GM19468 (cell line): ENCODE measurements around the gene NES.
"Not testable (repeated sequence)": the region's sequence is repeated elsewhere in the genome, so short reads cannot be mapped to it uniquely, and the experiment has no call there.

Source experiments
- ATAC-seq: cut with Tn5 transposase; IDR thresholded peaks from one replicate; pipeline ENCODE4 v1.9.1; 2021; ENCODE audit warnings: mild to moderate bottlenecking, moderate library complexity, moderate number of reproducible peaks; ENCODE audit not compliant: unreplicated experiment; ENCODE audit errors: extremely low read depth

The NES gene

GRCh38 chr1:156648951-156649350 is 28.3 kb downstream of the NES start:
- no peak for ATAC-seq

GRCh38 chr1:156648496-156648895 is 28.7 kb downstream of the NES start:
- no peak for ATAC-seq

GRCh38 chr1:156647351-156647750 is 29.9 kb downstream of the NES start:
- no peak for ATAC-seq

DNA sequence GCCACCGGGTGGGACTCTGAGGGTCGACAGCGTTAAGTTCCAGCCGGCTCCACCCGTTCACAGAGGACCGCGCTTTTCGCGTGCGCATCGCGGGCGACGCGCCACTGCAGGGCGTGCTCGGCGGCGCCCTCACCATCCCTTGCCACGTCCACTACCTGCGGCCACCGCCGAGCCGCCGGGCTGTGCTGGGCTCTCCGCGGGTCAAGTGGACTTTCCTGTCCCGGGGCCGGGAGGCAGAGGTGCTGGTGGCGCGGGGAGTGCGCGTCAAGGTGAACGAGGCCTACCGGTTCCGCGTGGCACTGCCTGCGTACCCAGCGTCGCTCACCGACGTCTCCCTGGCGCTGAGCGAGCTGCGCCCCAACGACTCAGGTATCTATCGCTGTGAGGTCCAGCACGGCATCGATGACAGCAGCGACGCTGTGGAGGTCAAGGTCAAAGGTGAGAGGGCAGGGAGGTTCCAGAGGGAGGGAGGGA is 30.4 kb downstream of the NES start:
- ATAC-seq, result no peak

DNA sequence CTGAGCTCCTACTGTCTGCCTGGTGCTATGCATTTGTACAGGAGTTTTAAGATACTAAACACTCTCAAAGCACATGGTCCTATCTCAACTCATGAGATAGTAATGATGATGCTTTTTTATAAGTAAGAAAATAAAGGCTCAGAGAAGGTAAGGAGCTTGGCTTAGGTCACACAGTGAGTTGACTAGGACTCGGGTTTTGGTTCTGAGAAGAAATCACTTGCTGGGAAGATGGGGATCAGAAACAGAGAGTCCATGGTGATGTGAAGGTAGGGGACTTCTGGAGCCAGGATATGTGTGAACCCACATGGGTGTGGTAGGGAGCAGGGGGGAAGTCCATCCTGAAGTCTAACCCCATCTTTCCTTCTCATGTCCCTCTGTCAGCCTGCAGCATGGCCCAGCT is 31.5 kb downstream of the NES start:
- no peak for ATAC-seq

- ATAC-seq, result no peak
These were observed 32.2 kb downstream of the NES start for GRCh38 chr1:156645056-156645455.

- no peak for ATAC-seq
These were observed 32.6 kb downstream of the NES start for GRCh38 chr1:156644640-156645039.

- no peak for ATAC-seq
These were observed 33.1 kb downstream of the NES start for GRCh38 chr1:156644146-156644545.

- no peak for ATAC-seq
These were observed 33.5 kb downstream of the NES start for GRCh38 chr1:156643778-156644092.

- ATAC-seq, result no peak
These were observed 34.0 kb downstream of the NES start for GRCh38 chr1:156643049-156643777.

- no peak for ATAC-seq
These were observed 34.8 kb downstream of the NES start for GRCh38 chr1:156642265-156643048.

DNA sequence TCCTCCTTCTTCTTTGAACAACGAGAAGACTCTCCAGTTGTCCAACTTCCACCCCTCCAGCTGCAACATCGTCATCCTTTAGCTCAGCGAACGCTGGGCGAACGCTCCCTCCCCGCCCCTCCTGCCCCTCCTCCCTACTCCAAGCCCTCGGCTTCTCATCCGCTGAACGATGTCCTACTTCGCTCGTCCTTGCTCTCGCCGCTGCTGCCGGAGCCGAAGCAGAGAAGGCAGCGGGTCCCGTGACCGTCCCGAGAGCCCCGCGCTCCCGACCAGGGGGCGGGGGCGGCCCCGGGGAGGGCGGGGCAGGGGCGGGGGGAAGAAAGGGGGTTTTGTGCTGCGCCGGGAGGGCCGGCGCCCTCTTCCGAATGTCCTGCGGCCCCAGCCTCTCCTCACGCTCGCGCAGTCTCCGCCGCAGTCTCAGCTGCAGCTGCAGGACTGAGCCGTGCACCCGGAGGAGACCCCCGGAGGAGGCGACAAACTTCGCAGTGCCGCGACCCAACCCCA is 35.4 kb downstream of the NES start, which contains the start of gene BCAN:
Gene BCAN (plus strand): TSS at position 357 of the 504 bp plus-strand sequence. CDS start 3,938 bp downstream, outside the sequence.
- no peak for ATAC-seq

DNA sequence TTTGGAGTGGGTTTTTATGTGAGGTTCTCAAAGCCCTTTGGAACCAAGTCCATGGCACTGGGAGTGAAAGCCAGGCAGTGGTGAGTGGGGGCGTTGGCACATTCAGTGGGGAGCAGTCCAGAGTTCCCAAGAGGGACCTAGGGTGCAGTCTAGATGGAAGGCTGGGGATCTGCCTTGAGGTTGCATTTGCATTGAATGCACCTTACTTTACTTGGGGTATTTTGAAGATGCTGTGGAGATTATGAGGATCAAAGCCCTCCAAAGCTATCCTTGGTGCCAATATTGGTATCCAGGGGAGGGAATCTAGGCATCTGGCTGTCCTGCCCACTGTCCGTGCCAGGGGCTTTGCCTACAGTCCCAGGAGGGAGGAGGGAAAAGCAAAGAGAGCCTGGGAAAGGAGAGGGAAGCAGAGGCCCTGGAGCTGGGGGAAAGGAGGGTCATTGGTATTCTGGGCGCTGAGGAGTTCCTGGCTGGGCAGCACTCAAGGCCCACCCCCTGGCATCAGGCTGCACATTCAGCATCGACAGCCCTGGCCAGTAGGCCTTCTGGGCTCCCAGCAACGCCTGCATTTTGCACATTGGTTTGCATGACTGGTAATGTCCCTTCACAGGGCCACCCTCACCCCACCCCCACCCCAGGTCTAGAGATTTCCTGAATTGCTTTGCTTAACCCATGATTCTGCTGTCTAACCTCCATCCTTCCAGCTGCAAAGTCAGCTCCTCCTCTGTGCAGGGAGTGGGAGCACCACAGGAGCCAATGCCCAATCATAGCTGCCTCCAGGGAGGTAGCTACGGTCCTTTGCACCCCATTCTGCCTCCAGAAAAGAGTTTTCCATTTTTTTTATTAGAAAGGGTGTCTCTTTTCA is 36.1 kb downstream of the NES start:
- no peak for ATAC-seq

- no peak for ATAC-seq
These were observed 37.6 kb downstream of the NES start for GRCh38 chr1:156639601-156640101.

- no peak for ATAC-seq
These were observed 38.8 kb downstream of the NES start for GRCh38 chr1:156638189-156638985.

- ATAC-seq, result no peak
These were observed 44.9 kb downstream of the NES start for GRCh38 chr1:156632355-156632754.

DNA sequence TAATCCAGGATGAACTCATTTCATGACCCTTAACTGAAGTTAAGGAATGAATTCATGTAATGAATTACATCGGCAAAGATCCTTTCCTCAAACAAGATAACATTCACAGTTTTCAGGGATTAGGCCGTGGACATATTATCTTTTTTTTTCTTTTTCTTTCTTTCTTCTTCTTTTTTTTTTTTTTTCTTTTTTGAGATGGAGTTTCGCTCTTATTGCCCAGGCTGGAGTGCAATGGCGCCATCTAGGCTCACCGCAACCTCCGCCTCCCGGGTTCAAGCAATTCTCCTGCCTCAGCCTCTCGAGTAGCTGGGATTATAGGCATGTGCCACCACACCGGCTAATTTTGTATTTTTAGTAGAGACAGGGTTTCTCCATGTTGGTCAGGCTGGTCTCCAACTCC is 46.1 kb downstream of the NES start:
- ATAC-seq, result not testable (repeated sequence)

DNA sequence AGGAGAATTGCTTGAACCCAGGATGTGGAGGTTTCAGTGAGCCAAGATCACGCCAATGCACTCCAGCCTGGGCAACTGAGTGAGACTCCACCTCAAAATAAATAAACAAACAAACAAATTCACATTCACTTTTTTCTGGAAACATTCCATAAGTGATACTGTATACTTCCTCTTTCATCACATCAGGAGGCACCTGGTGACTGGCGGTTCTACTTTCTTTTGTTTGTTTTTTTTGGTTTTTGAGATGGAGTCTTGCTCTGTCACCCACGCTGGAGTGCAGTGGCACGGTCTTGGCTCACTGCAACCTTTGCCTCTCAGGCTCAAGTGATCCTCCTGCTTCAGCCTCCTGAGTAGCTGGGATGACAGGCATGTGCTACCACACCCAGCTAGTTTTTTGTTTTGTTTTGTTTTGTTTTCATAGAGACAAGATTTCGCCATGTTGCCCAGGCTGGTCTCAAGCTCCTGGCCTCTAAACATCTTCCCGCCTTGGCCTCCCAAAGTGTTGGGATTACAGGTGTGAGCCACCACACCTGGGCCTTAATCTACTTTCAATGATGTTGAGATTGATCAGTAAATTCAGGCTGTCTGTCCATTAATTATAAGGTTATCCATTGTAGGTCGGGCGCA is 47.3 kb downstream of the NES start:
- ATAC-seq, result no peak

GRCh38 chr1:156627313-156627880 is 49.8 kb downstream of the NES start:
- no peak for ATAC-seq
